ENCODE measurements around the gene GRAMD4.

GRAMD4 gene

DNA sequence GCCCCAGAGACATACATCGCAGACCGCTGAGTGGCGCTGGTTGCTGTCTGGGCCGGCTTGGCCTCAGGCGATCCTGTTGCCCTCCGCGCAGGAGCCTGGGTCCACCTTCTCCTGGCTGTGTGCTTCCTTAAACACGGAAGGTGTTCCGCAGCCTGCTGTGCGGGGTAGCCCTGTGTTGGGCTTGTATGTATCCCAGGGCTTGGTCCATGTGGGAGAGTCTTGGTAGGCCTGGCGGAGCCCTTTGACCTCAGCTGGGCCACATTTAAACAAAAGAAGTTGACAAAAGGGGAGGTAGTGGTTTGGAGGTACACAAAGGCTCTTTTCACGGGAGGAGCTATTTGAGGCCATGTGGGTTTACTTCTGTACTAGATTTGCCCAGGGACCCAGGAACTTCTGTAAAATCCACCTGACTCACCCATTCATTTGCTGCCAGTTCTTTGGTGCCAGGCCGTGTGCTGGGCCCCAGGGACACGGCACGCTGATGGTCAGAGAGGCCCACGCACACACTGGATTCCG, 11.0 kb upstream of the GRAMD4 start:
- H3K4me3 ChIP-seq (ENCODE audit: low read depth, low read length): no peak overlapping the region
- TF ChIP-seq CTCF (IDR thresholded peaks at IDR 0.05; ENCODE audit: low read depth, low read length): no peak

GRCh38 chr22:46609724-46610201, 10.4 kb upstream of the GRAMD4 start:
- no peak for TF ChIP-seq CTCF (IDR thresholded peaks at IDR 0.05; ENCODE audit: low read depth, low read length)
- no peak overlapping the region for H3K4me3 ChIP-seq (ENCODE audit: low read depth, low read length)

DNA sequence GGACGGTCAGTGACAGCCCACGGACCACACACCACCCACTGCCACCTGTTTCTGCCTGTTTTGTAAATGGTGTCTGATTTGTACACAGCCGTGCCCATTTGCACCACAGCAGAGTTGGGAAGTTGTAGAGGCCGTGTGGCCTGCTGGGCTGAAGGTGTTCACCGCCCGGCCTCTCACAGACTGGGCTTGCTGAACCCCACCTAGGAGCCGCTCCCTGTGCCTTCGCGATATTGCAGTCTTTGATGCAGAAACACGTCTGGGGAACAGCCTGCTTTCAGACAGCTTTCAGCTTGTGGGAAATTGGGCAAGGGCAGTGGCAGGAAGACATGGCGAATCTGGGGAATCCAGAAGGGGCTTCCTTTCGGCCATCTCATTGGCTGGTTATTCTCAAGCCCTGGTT, 9.8 kb upstream of the GRAMD4 start:
- TF ChIP-seq CTCF (IDR thresholded peaks at IDR 0.05; ENCODE audit: low read depth, low read length): no peak
- H3K4me3 ChIP-seq (ENCODE audit: low read depth, low read length): no peak overlapping the region

GRCh38 chr22:46611189-46611588, 9.0 kb upstream of the GRAMD4 start:
- TF ChIP-seq CTCF (IDR thresholded peaks at IDR 0.05; ENCODE audit: low read depth, low read length): no peak
- no peak overlapping the region for H3K4me3 ChIP-seq (ENCODE audit: low read depth, low read length)

DNA sequence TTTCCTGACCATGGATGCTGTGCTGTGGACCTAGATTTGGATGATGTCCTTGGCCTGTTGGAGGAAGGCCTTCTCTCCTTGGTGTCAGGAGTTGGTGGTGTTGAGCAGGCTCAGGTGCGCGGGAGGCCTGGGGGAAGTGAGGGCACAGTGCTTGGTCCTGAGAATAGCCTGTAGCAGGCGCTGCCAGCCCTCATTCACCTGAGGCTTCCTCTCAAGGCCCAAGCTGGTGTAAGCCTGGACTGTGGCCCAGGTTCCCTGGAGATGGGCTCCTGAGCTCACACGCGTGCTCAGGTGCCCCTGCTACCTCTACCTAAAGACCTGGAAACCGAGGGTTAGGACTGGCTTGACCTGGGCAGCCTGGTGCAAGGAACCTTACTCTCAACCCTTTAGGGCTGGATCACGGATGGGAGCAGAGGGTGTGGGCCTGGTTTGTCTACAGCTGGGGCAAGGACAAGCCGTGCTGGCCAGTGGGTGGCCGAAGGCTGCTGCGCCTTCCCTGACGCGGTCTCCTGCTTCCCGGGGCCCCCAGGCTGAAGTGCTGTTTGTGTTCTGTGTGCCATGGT, 7.8 kb upstream of the GRAMD4 start:
- no peak overlapping the region for H3K4me3 ChIP-seq (ENCODE audit: low read depth, low read length)
- TF ChIP-seq CTCF (IDR thresholded peaks at IDR 0.05; ENCODE audit: low read depth, low read length): no peak

DNA sequence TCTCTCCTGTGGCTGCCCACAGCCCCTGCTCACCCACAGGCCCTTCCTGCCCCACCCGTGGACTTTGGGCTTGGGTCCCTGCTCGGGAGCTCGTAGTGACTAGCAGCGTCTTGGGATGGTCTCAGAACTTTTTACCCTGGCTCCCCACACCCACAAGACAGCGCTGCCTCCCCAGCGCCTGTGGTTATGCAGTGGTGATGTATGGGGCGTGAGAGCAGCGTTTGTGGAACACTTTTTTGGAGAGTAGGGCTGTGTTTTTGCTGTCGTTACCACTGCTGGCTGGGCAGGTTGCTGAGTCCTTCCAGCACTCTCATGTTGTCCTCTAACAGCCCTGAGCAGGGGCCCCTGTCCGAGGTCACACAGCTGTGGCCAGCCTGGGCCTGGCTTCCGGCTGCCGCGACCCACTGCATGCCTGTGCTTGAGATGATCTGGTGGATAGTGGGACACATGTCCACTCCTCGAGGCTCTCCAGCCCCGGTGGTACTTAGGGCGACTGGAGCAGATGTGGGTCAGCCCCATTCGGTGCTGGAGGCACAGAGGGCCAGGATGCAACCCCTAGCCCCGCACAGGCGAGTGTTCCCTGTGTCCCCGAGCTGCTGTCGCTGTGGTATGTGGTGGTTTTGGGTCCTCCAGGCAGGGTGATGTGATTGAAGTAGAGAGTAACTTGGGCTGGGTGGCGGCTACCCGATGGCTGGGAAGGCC, 7.1 kb upstream of the GRAMD4 start:
- no peak for TF ChIP-seq CTCF (IDR thresholded peaks at IDR 0.05; ENCODE audit: low read depth, low read length)
- no peak overlapping the region for H3K4me3 ChIP-seq (ENCODE audit: low read depth, low read length)

DNA sequence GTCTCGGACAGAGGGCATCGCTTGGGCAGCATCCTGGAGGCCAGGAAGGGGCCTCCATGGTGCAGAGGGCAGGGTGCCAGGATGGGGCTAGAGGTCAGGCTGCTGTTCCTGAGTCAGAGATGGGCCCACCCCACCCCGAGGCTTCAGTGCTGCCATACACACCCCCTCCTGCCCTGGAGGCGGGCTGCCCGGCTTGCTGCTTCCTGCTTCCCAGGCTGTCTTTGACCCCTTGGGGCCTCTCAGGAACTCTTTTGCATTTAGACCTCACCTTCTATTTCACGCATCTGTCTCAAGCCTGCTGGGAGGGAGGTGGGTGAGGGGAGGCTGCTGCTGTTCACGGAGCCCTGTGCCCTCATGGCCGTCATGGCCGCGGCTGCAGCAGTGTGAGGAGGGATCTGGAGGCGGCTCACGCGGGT, 6.6 kb upstream of the GRAMD4 start:
- no peak overlapping the region for H3K4me3 ChIP-seq (ENCODE audit: low read depth, low read length)

More for the DNA sequence above, 6.6 kb upstream of the GRAMD4 start:
- TF ChIP-seq CTCF (IDR thresholded peaks at IDR 0.05; ENCODE audit: low read depth, low read length): no peak
